DMS53 treated with DMSO at 0.1 percent for 48 hours (cell line): ENCODE data around the gene FITM2.
"Not testable (repeated sequence)": the region's sequence is repeated elsewhere in the genome, so short reads cannot be mapped to it uniquely, and the experiment has no call there.

Experiments
- DNase-seq: peaks from one replicate; lab custom pipeline; 2025; ENCODE audit not compliant: unreplicated experiment; lab: John Stamatoyannopoulos, UW

Gene FITM2

GRCh38 chr20:44334306-44334705, 23.3 kb upstream of the FITM2 start:
- no peak for DNase-seq

GRCh38 chr20:44331201-44331600, 20.2 kb upstream of the FITM2 start:
- DNase-seq, result no peak

GRCh38 chr20:44328428-44328827, 17.4 kb upstream of the FITM2 start:
- no peak for DNase-seq

GRCh38 chr20:44327748-44328147, 16.7 kb upstream of the FITM2 start:
- DNase-seq, result not testable (repeated sequence)

GRCh38 chr20:44326391-44327159, 15.6 kb upstream of the FITM2 start:
- DNase-seq, result peak; percentile 4

GRCh38 chr20:44324343-44324742, 13.3 kb upstream of the FITM2 start:
- no peak for DNase-seq

GRCh38 chr20:44319839-44320422, 8.9 kb upstream of the FITM2 start:
- DNase-seq, result no peak

- no peak for DNase-seq
Observed at GRCh38 chr20:44314870-44315269, 3.9 kb upstream of the FITM2 start.

- no peak for DNase-seq
Observed at GRCh38 chr20:44309763-44310663, 989 bp downstream of the FITM2 start.

GRCh38 chr20:44306927-44307326, 4.1 kb downstream of the FITM2 start:
- DNase-seq, result no peak

- DNase-seq, result no peak
Observed at GRCh38 chr20:44304383-44304782, 6.6 kb downstream of the FITM2 start.

- no peak for DNase-seq
Observed at GRCh38 chr20:44302736-44303135, 8.3 kb downstream of the FITM2 start.

- peak; percentile 93 for DNase-seq
Observed at GRCh38 chr20:44302026-44302669, 8.9 kb downstream of the FITM2 start.

GRCh38 chr20:44301285-44301684, 9.7 kb downstream of the FITM2 start:
- no peak for DNase-seq

GRCh38 chr20:44299011-44299535, 11.9 kb downstream of the FITM2 start:
- not testable (repeated sequence) for DNase-seq

GRCh38 chr20:44297721-44298120, 13.3 kb downstream of the FITM2 start:
- no peak for DNase-seq

GRCh38 chr20:44296011-44296410, 15.0 kb downstream of the FITM2 start:
- DNase-seq, result no peak

GRCh38 chr20:44291754-44292153, 19.2 kb downstream of the FITM2 start:
- DNase-seq, result no peak

GRCh38 chr20:44288252-44288651, 22.8 kb downstream of the FITM2 start:
- no peak for DNase-seq

GRCh38 chr20:44287272-44288097, 23.5 kb downstream of the FITM2 start:
- no peak for DNase-seq
